Neutrophil (primary cell): ENCODE data around the gene SSNA1.

Source experiments
- H3K27ac ChIP-seq: fragments of 200-600 bp; sonication (generic); 2 replicates; pipeline ENCODE4 v1.5.1; 2016; ENCODE audit warnings: mild to moderate bottlenecking, moderate library complexity
- H3K27me3 ChIP-seq: fragments of 200-600 bp; sonication (generic); 2 replicates; pipeline ENCODE4 v1.6.0; 2016; ENCODE audit warnings: mild to moderate bottlenecking
- H3K36me3 ChIP-seq: fragments of 200-600 bp; sonication (generic); 2 replicates; pipeline ENCODE4 v1.5.1; 2017
- H3K4me1 ChIP-seq, 2 experiments: fragments of 200-600 bp in 1 of 2; sonication (generic) in 1 of 2; 1 replicate in 1 of 2; 2 replicates in 1 of 2; pipeline versions ENCODE4 v1.5.1 to v1.6.1; 2013 to 2016; ENCODE audit warnings: low read depth in 1 of 2, low read length in 1 of 2, mild to moderate bottlenecking in 1 of 2, moderate library complexity in 1 of 2; ENCODE audit not compliant: control insufficient read depth in 1 of 2, insufficient read depth in 1 of 2
- H3K4me3 ChIP-seq, 2 experiments: fragments of 200-600 bp in 1 of 2; sonication (generic) in 1 of 2; 1 replicate in 1 of 2; 2 replicates in 1 of 2; pipeline ENCODE4 v1.5.1; 2013 to 2016; ENCODE audit warnings: low read depth in 1 of 2, low read length in 1 of 2, mild to moderate bottlenecking in 1 of 2, moderate library complexity in 1 of 2
- H3K9me3 ChIP-seq: fragments of 200-600 bp; sonication (generic); 2 replicates; pipeline ENCODE4 v1.5.1; 2016
- CTCF ChIP-seq: fragments of 200-600 bp; sonication (generic); IDR thresholded peaks from 2 replicates; pipeline ENCODE4 v1.5.1; 2016; ENCODE audit warnings: antibody characterized with exemption

Gene SSNA1

GRCh38 chr9:137231372-137232039 is 43.0 kb downstream of the SSNA1 start:
- no peak for TF ChIP-seq CTCF
- H3K4me1 ChIP-seq, result peaks cover 6 to 9% of the 10 kb centered on the region in 2 experiments

GRCh38 chr9:137232101-137232500 is 43.6 kb downstream of the SSNA1 start:
- TF ChIP-seq CTCF, result no peak
- Histone ChIP-seq H3K9me3 (no peaks in the 10 kb centered on the region), H3K4me3 (no peak overlapping the region), H3K36me3 (no peaks in the 10 kb centered on the region), H3K27ac (no peak overlapping the region), H3K4me1 (peaks cover 11 to 15% of the 10 kb centered on the region in 2 experiments), H3K27me3 (peaks cover 68% of the 10 kb centered on the region)

More at GRCh38 chr9:137231372-137232039, 43.0 kb downstream of the SSNA1 start:
- no peak overlapping the region for H3K4me3 ChIP-seq
- no peaks in the 10 kb centered on the region for H3K9me3 ChIP-seq
- no peak overlapping the region for H3K27ac ChIP-seq
- H3K27me3 ChIP-seq, result peaks cover 74% of the 10 kb centered on the region
- H3K36me3 ChIP-seq, result no peaks in the 10 kb centered on the region

GRCh38 chr9:137232510-137232909 is 44.0 kb downstream of the SSNA1 start:
- peaks cover 16 to 19% of the 10 kb centered on the region in 2 experiments for H3K4me1 ChIP-seq
- no peak for TF ChIP-seq CTCF
- peaks cover 64% of the 10 kb centered on the region for H3K27me3 ChIP-seq
- H3K9me3 ChIP-seq, result no peaks in the 10 kb centered on the region
- H3K4me3 ChIP-seq, result no peak overlapping the region
- H3K36me3 ChIP-seq, result no peaks in the 10 kb centered on the region
- no peak overlapping the region for H3K27ac ChIP-seq

- TF ChIP-seq CTCF, result no peak
- no peaks in the 10 kb centered on the region for H3K9me3 ChIP-seq
- peaks cover 56% of the 10 kb centered on the region for H3K27me3 ChIP-seq
- H3K4me3 ChIP-seq, result no peak overlapping the region
- peaks cover 24 to 26% of the 10 kb centered on the region in 2 experiments for H3K4me1 ChIP-seq
- H3K27ac ChIP-seq, result no peak overlapping the region
- H3K36me3 ChIP-seq, result no peaks in the 10 kb centered on the region
These were observed 44.9 kb downstream of the SSNA1 start for GRCh38 chr9:137233143-137233980.

GRCh38 chr9:137234055-137234697 is 45.7 kb downstream of the SSNA1 start:
- no peaks in the 10 kb centered on the region for H3K36me3 ChIP-seq
- TF ChIP-seq CTCF, result no peak
- H3K27me3 ChIP-seq, result peaks cover 48% of the 10 kb centered on the region
- no peak overlapping the region for H3K27ac ChIP-seq
- H3K4me1 ChIP-seq, result peaks cover 32 to 33% of the 10 kb centered on the region in 2 experiments
- no peak overlapping the region for H3K4me3 ChIP-seq
- H3K9me3 ChIP-seq, result no peaks in the 10 kb centered on the region
